IPS-18a (cell line): ENCODE data around the gene IP6K2.

ENCODE experiments used
- H3K27ac ChIP-seq: one replicate; pipeline ENCODE4 v1.5.1; 2013; ENCODE audit warnings: low read length
- H3K27me3 ChIP-seq: one replicate; pipeline ENCODE4 v1.6.1; 2013; ENCODE audit warnings: mild to moderate bottlenecking, low read length; ENCODE audit not compliant: control insufficient read depth, insufficient read depth
- H3K36me3 ChIP-seq: one replicate; pipeline ENCODE4 v1.6.1; 2013; ENCODE audit warnings: low read depth, low read length; ENCODE audit not compliant: control insufficient read depth
- H3K4me1 ChIP-seq: one replicate; pipeline ENCODE4 v1.6.1; 2013; ENCODE audit warnings: low read depth, low read length; ENCODE audit not compliant: control insufficient read depth
- H3K4me3 ChIP-seq: one replicate; pipeline ENCODE4 v1.5.1; 2013; ENCODE audit warnings: low read length
- H3K9ac ChIP-seq: one replicate; pipeline ENCODE4 v1.6.1; 2013; ENCODE audit warnings: mild to moderate bottlenecking, low read length, moderate library complexity
- H3K9me3 ChIP-seq: one replicate; pipeline ENCODE4 v1.6.1; 2013; ENCODE audit warnings: low read depth, low read length; ENCODE audit not compliant: control insufficient read depth

Gene IP6K2

GRCh38 chr3:48686538-48687219, 30.3 kb downstream of the IP6K2 start:
- Histone ChIP-seq H3K27ac (no peak overlapping the region), H3K9ac (no peak overlapping the region), H3K4me1 (peaks cover 5% of the 10 kb centered on the region), H3K27me3 (no peaks in the 10 kb centered on the region), H3K9me3 (no peaks in the 10 kb centered on the region), H3K4me3 (peak overlapping the region; percentile 80), H3K36me3 (peaks cover 54% of the 10 kb centered on the region)

- Histone ChIP-seq H3K4me3 (peak within 1 kb of the TSS; percentile 80), H3K36me3 (peaks cover 55% of the 10 kb centered on the region), H3K9me3 (no peaks in the 10 kb centered on the region), H3K27ac (no peak within 1 kb of the TSS), H3K4me1 (peaks cover 5% of the 10 kb centered on the region), H3K27me3 (no peaks in the 10 kb centered on the region), H3K9ac (peak within 1 kb of the TSS; percentile 68)
Measured at GRCh38 chr3:48685603-48686511, 31.2 kb downstream of the IP6K2 start, which contains the start of gene NCKIPSD. TSS of gene NCKIPSD (minus strand) at chr3:48685915. CDS start at chr3:48685807, 108 bp downstream.

GRCh38 chr3:48685293-48685602, 31.8 kb downstream of the IP6K2 start:
- H3K27ac ChIP-seq, result no peak overlapping the region
- peaks cover 54% of the 10 kb centered on the region for H3K36me3 ChIP-seq

GRCh38 chr3:48684480-48685143, 32.4 kb downstream of the IP6K2 start:
- Histone ChIP-seq H3K27me3 (no peaks in the 10 kb centered on the region), H3K9me3 (no peaks in the 10 kb centered on the region), H3K4me3 (peak overlapping the region; percentile 80), H3K27ac (no peak overlapping the region), H3K9ac (no peak overlapping the region), H3K4me1 (peaks cover 5% of the 10 kb centered on the region), H3K36me3 (peaks cover 54% of the 10 kb centered on the region)

More at GRCh38 chr3:48685293-48685602, 31.8 kb downstream of the IP6K2 start:
- Histone ChIP-seq H3K9me3 (no peaks in the 10 kb centered on the region), H3K27me3 (no peaks in the 10 kb centered on the region), H3K4me1 (peaks cover 5% of the 10 kb centered on the region), H3K4me3 (peak overlapping the region; percentile 80), H3K9ac (peak overlapping the region; percentile 68)

GRCh38 chr3:48684054-48684349, 33.0 kb downstream of the IP6K2 start:
- peaks cover 54% of the 10 kb centered on the region for H3K36me3 ChIP-seq
- peaks cover 5% of the 10 kb centered on the region for H3K4me1 ChIP-seq
- no peaks in the 10 kb centered on the region for H3K9me3 ChIP-seq
- no peaks in the 10 kb centered on the region for H3K27me3 ChIP-seq
- no peak overlapping the region for H3K9ac ChIP-seq
- no peak overlapping the region for H3K27ac ChIP-seq
- no peak overlapping the region for H3K4me3 ChIP-seq

- peaks cover 52% of the 10 kb centered on the region for H3K36me3 ChIP-seq
- no peak overlapping the region for H3K9ac ChIP-seq
- H3K27ac ChIP-seq, result no peak overlapping the region
- no peaks in the 10 kb centered on the region for H3K9me3 ChIP-seq
- H3K4me1 ChIP-seq, result peaks cover 5% of the 10 kb centered on the region
- no peaks in the 10 kb centered on the region for H3K27me3 ChIP-seq
- H3K4me3 ChIP-seq, result no peak overlapping the region
Measured at GRCh38 chr3:48682786-48683185, 34.2 kb downstream of the IP6K2 start.

GRCh38 chr3:48681974-48682610, 34.9 kb downstream of the IP6K2 start:
- H3K4me3 ChIP-seq, result no peak overlapping the region
- H3K4me1 ChIP-seq, result peaks cover 5% of the 10 kb centered on the region
- no peak overlapping the region for H3K27ac ChIP-seq
- H3K27me3 ChIP-seq, result no peaks in the 10 kb centered on the region
- no peak overlapping the region for H3K9ac ChIP-seq
- H3K36me3 ChIP-seq, result peaks cover 50% of the 10 kb centered on the region
- H3K9me3 ChIP-seq, result no peaks in the 10 kb centered on the region

GRCh38 chr3:48681541-48681880, 35.5 kb downstream of the IP6K2 start:
- Histone ChIP-seq H3K27me3 (no peaks in the 10 kb centered on the region), H3K36me3 (peaks cover 50% of the 10 kb centered on the region), H3K4me3 (no peak overlapping the region), H3K4me1 (peaks cover 5% of the 10 kb centered on the region), H3K9ac (no peak overlapping the region), H3K27ac (no peak overlapping the region), H3K9me3 (no peaks in the 10 kb centered on the region)

- Histone ChIP-seq H3K27me3 (no peaks in the 10 kb centered on the region), H3K9me3 (no peaks in the 10 kb centered on the region), H3K36me3 (peaks cover 50% of the 10 kb centered on the region), H3K27ac (no peak overlapping the region), H3K4me3 (no peak overlapping the region), H3K4me1 (peaks cover 5% of the 10 kb centered on the region), H3K9ac (no peak overlapping the region)
Measured at GRCh38 chr3:48680811-48681540, 36.0 kb downstream of the IP6K2 start.

GRCh38 chr3:48679411-48680391, 37.3 kb downstream of the IP6K2 start:
- Histone ChIP-seq H3K36me3 (peaks cover 55% of the 10 kb centered on the region), H3K9ac (no peak overlapping the region), H3K4me1 (peaks cover 3% of the 10 kb centered on the region), H3K9me3 (no peaks in the 10 kb centered on the region), H3K4me3 (no peak overlapping the region), H3K27ac (no peak overlapping the region), H3K27me3 (no peaks in the 10 kb centered on the region)
